Stimulated activated CD8-positive, alpha-beta memory T cell treated with anti-CD3 and anti-CD28 coated beads, Interleukin-15, amount 100 ng/mL, for 1 hour (primary cell): ENCODE measurements around the gene DIAPH3.
"Not testable (repeated sequence)": the region's sequence is repeated elsewhere in the genome, so short reads cannot be mapped to it uniquely, and the experiment has no call there.

Source experiments
- DNase-seq: peaks from one replicate; pipeline ENCODE4 v3.0.0-alpha.2; 2020; ENCODE audit warnings: low read depth

The DIAPH3 gene

GRCh38 chr13:60163478-60164233, at the start of gene DIAPH3:
Gene DIAPH3, minus strand, starts transcription at chr13:60163928. Its CDS starts 162 bp downstream, at chr13:60163766.
- peak; percentile 90 for DNase-seq

- DNase-seq = no peak
These were observed 49.6 kb upstream of the DIAPH3 start for GRCh38 chr13:60213236-60213744.

- DNase-seq = no peak
These were observed 47.8 kb upstream of the DIAPH3 start for GRCh38 chr13:60211548-60211947.

- no peak for DNase-seq
These were observed 47.0 kb upstream of the DIAPH3 start for GRCh38 chr13:60210510-60211330.

- not testable (repeated sequence) for DNase-seq
These were observed 41.8 kb upstream of the DIAPH3 start for GRCh38 chr13:60205499-60205898.

GRCh38 chr13:60201286-60201685, 37.6 kb upstream of the DIAPH3 start:
- no peak for DNase-seq

GRCh38 chr13:60195893-60196292, 32.2 kb upstream of the DIAPH3 start:
- not testable (repeated sequence) for DNase-seq

- no peak for DNase-seq
These were observed 19.2 kb upstream of the DIAPH3 start for GRCh38 chr13:60182907-60183306.

- DNase-seq = no peak
These were observed 14.6 kb upstream of the DIAPH3 start for GRCh38 chr13:60178327-60178726.

- DNase-seq = no peak
These were observed 11.8 kb upstream of the DIAPH3 start for GRCh38 chr13:60175571-60175970.

- no peak for DNase-seq
These were observed 10.4 kb upstream of the DIAPH3 start for GRCh38 chr13:60174113-60174512.

GRCh38 chr13:60172111-60172510, 8.4 kb upstream of the DIAPH3 start:
- DNase-seq = no peak

- no peak for DNase-seq
These were observed 6.7 kb upstream of the DIAPH3 start for GRCh38 chr13:60170414-60170813.

GRCh38 chr13:60169239-60170031, 5.7 kb upstream of the DIAPH3 start:
- no peak for DNase-seq

- DNase-seq = no peak
These were observed 3.4 kb upstream of the DIAPH3 start for GRCh38 chr13:60167121-60167520.

GRCh38 chr13:60165391-60166099, 1.8 kb upstream of the DIAPH3 start:
- no peak for DNase-seq

- DNase-seq = no peak
These were observed 634 bp upstream of the DIAPH3 start for GRCh38 chr13:60164234-60164889.

GRCh38 chr13:60162096-60162495, 1.6 kb downstream of the DIAPH3 start:
- DNase-seq = no peak

- no peak for DNase-seq
These were observed 5.4 kb downstream of the DIAPH3 start for GRCh38 chr13:60158321-60158801.

GRCh38 chr13:60155978-60156377, 7.8 kb downstream of the DIAPH3 start:
- no peak for DNase-seq

GRCh38 chr13:60152904-60153303, 10.8 kb downstream of the DIAPH3 start:
- DNase-seq = no peak
